Mesenchymal stem cell (in vitro differentiated cells and primary cell): ENCODE results near the gene ZBTB7C.

ENCODE experiments used
- DNase-seq: peaks from one replicate; pipeline ENCODE4 v3.0.0-alpha.2; 2013
- H2AFZ ChIP-seq: one replicate; pipeline ENCODE4 v1.6.1; 2013; ENCODE audit warnings: low read depth, mild to moderate bottlenecking, control low read depth, inconsistent platforms, low read length, moderate library complexity
- H2AK5ac ChIP-seq: 2 replicates; pipeline ENCODE4 v1.6.1; 2013; ENCODE audit warnings: low read length, moderate library complexity, mild to moderate bottlenecking, inconsistent platforms; ENCODE audit not compliant: severe bottlenecking
- H2BK120ac ChIP-seq: one replicate; pipeline ENCODE4 v1.6.1; 2013; ENCODE audit warnings: low read depth, mild to moderate bottlenecking, inconsistent platforms, low read length, moderate library complexity
- H2BK12ac ChIP-seq, 2 experiments: one replicate each; pipeline ENCODE4 v1.6.1; 2013; ENCODE audit warnings: inconsistent platforms in 2 of 2, low read length in 2 of 2, mild to moderate bottlenecking in 2 of 2, moderate library complexity in 2 of 2, control low read depth in 1 of 2
- H2BK15ac ChIP-seq: one replicate; pipeline ENCODE4 v1.6.1; 2013; ENCODE audit warnings: mild to moderate bottlenecking, low read depth, inconsistent platforms; ENCODE audit not compliant: poor library complexity, severe bottlenecking
- H2BK5ac ChIP-seq: 2 replicates; pipeline ENCODE4 v1.6.1; 2013; ENCODE audit warnings: low read depth, mild to moderate bottlenecking, low read length, control low read depth, inconsistent platforms; ENCODE audit not compliant: poor library complexity, severe bottlenecking
- H3K14ac ChIP-seq, 2 experiments: one replicate each; pipeline ENCODE4 v1.6.1; 2013; ENCODE audit warnings: inconsistent platforms in 2 of 2, low read length in 2 of 2, control low read depth in 1 of 2, mild to moderate bottlenecking in 1 of 2, moderate library complexity in 1 of 2
- H3K18ac ChIP-seq, 2 experiments: one replicate each; pipeline ENCODE4 v1.6.1; 2013; ENCODE audit warnings: inconsistent platforms in 2 of 2, low read length in 2 of 2, control low read depth in 1 of 2, low read depth in 1 of 2, mild to moderate bottlenecking in 1 of 2
- H3K23ac ChIP-seq, 2 experiments: one replicate each; pipeline ENCODE4 v1.6.1; 2013; ENCODE audit warnings: inconsistent platforms in 2 of 2, low read length in 2 of 2, mild to moderate bottlenecking in 2 of 2, moderate library complexity in 2 of 2, control low read depth in 1 of 2
- H3K27ac ChIP-seq: 2 replicates; pipeline ENCODE4 v1.5.1; 2013; ENCODE audit warnings: mild to moderate bottlenecking, moderate library complexity, low read length, control low read depth, inconsistent platforms; ENCODE audit not compliant: poor library complexity, severe bottlenecking
- H3K27me3 ChIP-seq, 2 experiments: 2 replicates each; pipeline versions ENCODE4 v1.6.1 to v1.7.0; 2013; ENCODE audit warnings: low read length in 2 of 2, mild to moderate bottlenecking in 2 of 2, moderate library complexity in 2 of 2, control low read depth in 1 of 2, inconsistent platforms in 1 of 2; ENCODE audit not compliant: control insufficient read depth in 1 of 2, insufficient read depth in 1 of 2
- H3K36me3 ChIP-seq, 2 experiments: 2 replicates each; pipeline versions ENCODE4 v1.6.1 to v1.7.0; 2013; ENCODE audit warnings: low read length in 2 of 2, control low read depth in 1 of 2, inconsistent platforms in 1 of 2, low read depth in 1 of 2, mild to moderate bottlenecking in 1 of 2; ENCODE audit not compliant: insufficient read depth in 2 of 2, control insufficient read depth in 1 of 2
- H3K4ac ChIP-seq, 2 experiments: one replicate each; pipeline ENCODE4 v1.6.1; 2013; ENCODE audit warnings: inconsistent platforms in 2 of 2, low read length in 2 of 2, mild to moderate bottlenecking in 2 of 2, moderate library complexity in 2 of 2, control low read depth in 1 of 2, low read depth in 1 of 2
- H3K4me1 ChIP-seq: 2 replicates; pipeline ENCODE4 v1.6.1; 2013; ENCODE audit warnings: low read depth, low read length, control low read depth; ENCODE audit not compliant: control insufficient read depth, insufficient read depth
- H3K4me2 ChIP-seq: 2 replicates; pipeline ENCODE4 v1.6.1; 2013; ENCODE audit warnings: low read length, mild to moderate bottlenecking, inconsistent platforms; ENCODE audit not compliant: poor library complexity, severe bottlenecking
- H3K4me3 ChIP-seq, 2 experiments: 2 replicates each; pipeline versions ENCODE4 v1.5.1 to v1.7.0; 2013; ENCODE audit warnings: low read length in 2 of 2, mild to moderate bottlenecking in 2 of 2, control low read depth in 1 of 2, low read depth in 1 of 2; ENCODE audit not compliant: insufficient read depth in 1 of 2
- H3K79me1 ChIP-seq: replicated peaks from 2 replicates; pipeline ENCODE4 v1.6.1; 2013; ENCODE audit warnings: mild to moderate bottlenecking, control low read depth, low read length, inconsistent platforms; ENCODE audit not compliant: poor library complexity, severe bottlenecking
- H3K9ac ChIP-seq: 2 replicates; pipeline ENCODE4 v1.7.0; 2013; ENCODE audit warnings: mild to moderate bottlenecking, low read length, moderate library complexity
- H3K9me3 ChIP-seq: 2 replicates; pipeline ENCODE4 v1.7.0; 2013; ENCODE audit warnings: mild to moderate bottlenecking, low read length; ENCODE audit not compliant: control insufficient read depth
- H4K8ac ChIP-seq: one replicate; pipeline ENCODE4 v1.6.1; 2013; ENCODE audit warnings: inconsistent platforms, mild to moderate bottlenecking, low read length, moderate library complexity
- H4K91ac ChIP-seq: one replicate; pipeline ENCODE4 v1.6.1; 2013; ENCODE audit warnings: mild to moderate bottlenecking, low read length, inconsistent platforms
- WGBS: methylation state at CpG from one replicate; pipeline ENCODE4 v1.1.7; 2013; ENCODE audit warnings: mixed read lengths; 5-methylcytosine and 5-hydroxymethylcytosine counted together

ZBTB7C gene

GRCh38 chr18:47986620-47987387 is 422.4 kb downstream of the ZBTB7C start:
- Histone ChIP-seq H2BK12ac (no peak overlapping the region), H4K8ac (no peak overlapping the region), H3K79me1 (no peaks in the 10 kb centered on the region), H2AFZ (no peak overlapping the region), H3K4ac (no peak overlapping the region), H3K9me3 (no peaks in the 10 kb centered on the region), H3K9ac (no peak overlapping the region), H3K4me1 (peaks cover 2% of the 10 kb centered on the region), H2BK5ac (no peak overlapping the region), H3K27me3 (peaks cover 0 to 31% of the 10 kb centered on the region in 2 experiments), H3K14ac (no peak overlapping the region), H3K27ac (no peak overlapping the region), H2AK5ac (no peak overlapping the region), H3K23ac (no peak overlapping the region), H3K4me2 (no peak overlapping the region), H3K18ac (no peak overlapping the region), H3K4me3 (no peak overlapping the region), H2BK120ac (no peak overlapping the region), H2BK15ac (no peak overlapping the region), H4K91ac (no peak overlapping the region), H3K36me3 (no peaks in the 10 kb centered on the region)
- 83% methylated on average over 2 of the region's 5 CpGs for WGBS
- DNase-seq, result no peak

GRCh38 chr18:47985866-47986265 is 423.3 kb downstream of the ZBTB7C start:
- H3K79me1 ChIP-seq, result no peaks in the 10 kb centered on the region
- no peak overlapping the region for H3K27ac ChIP-seq
- DNase-seq, result no peak
- no peaks in the 10 kb centered on the region for H3K36me3 ChIP-seq
- WGBS, result 89% methylated on average over 7 of the region's 7 CpGs
- no peak overlapping the region for H3K4me2 ChIP-seq
- H3K23ac ChIP-seq, result no peak overlapping the region
- no peak overlapping the region for H3K9ac ChIP-seq
- no peak overlapping the region for H3K4me3 ChIP-seq
- H4K8ac ChIP-seq, result no peak overlapping the region
- no peak overlapping the region for H2AK5ac ChIP-seq
- no peak overlapping the region for H4K91ac ChIP-seq
- no peak overlapping the region for H2BK5ac ChIP-seq
- no peak overlapping the region for H3K4ac ChIP-seq
- no peak overlapping the region for H2AFZ ChIP-seq
- H3K9me3 ChIP-seq, result no peaks in the 10 kb centered on the region
- H3K27me3 ChIP-seq, result peaks cover 0 to 29% of the 10 kb centered on the region in 2 experiments
- no peak overlapping the region for H3K14ac ChIP-seq
- peaks cover 2% of the 10 kb centered on the region for H3K4me1 ChIP-seq
- no peak overlapping the region for H2BK15ac ChIP-seq
- no peak overlapping the region for H3K18ac ChIP-seq
- no peak overlapping the region for H2BK12ac ChIP-seq
- no peak overlapping the region for H2BK120ac ChIP-seq

- Histone ChIP-seq H2BK15ac (no peak overlapping the region), H4K91ac (no peak overlapping the region), H4K8ac (no peak overlapping the region), H3K9me3 (no peaks in the 10 kb centered on the region), H3K18ac (no peak overlapping the region), H2AK5ac (no peak overlapping the region), H3K27me3 (peaks cover 0 to 27% of the 10 kb centered on the region in 2 experiments), H3K27ac (no peak overlapping the region), H3K79me1 (no peaks in the 10 kb centered on the region), H3K14ac (no peak overlapping the region), H2BK120ac (no peak overlapping the region), H2BK5ac (no peak overlapping the region), H2AFZ (no peak overlapping the region), H3K36me3 (no peaks in the 10 kb centered on the region), H3K23ac (no peak overlapping the region), H2BK12ac (no peak overlapping the region), H3K4ac (no peak overlapping the region), H3K9ac (no peak overlapping the region), H3K4me2 (no peak overlapping the region), H3K4me1 (peaks cover 2% of the 10 kb centered on the region), H3K4me3 (no peak overlapping the region)
- WGBS, result 84% methylated on average over 3 of the region's 4 CpGs
- DNase-seq, result no peak
Observed at GRCh38 chr18:47984991-47985390, 424.2 kb downstream of the ZBTB7C start.

GRCh38 chr18:47983946-47984345 is 425.2 kb downstream of the ZBTB7C start:
- Histone ChIP-seq H3K36me3 (no peaks in the 10 kb centered on the region), H4K8ac (no peak overlapping the region), H2AFZ (no peak overlapping the region), H4K91ac (no peak overlapping the region), H3K23ac (no peak overlapping the region), H2AK5ac (no peak overlapping the region), H2BK15ac (no peak overlapping the region), H3K18ac (no peak overlapping the region), H3K4ac (no peak overlapping the region), H3K14ac (no peak overlapping the region), H2BK5ac (no peak overlapping the region), H2BK12ac (no peak overlapping the region), H3K27ac (no peak overlapping the region), H3K9me3 (no peaks in the 10 kb centered on the region), H3K79me1 (no peaks in the 10 kb centered on the region), H3K4me3 (no peak overlapping the region), H3K9ac (no peak overlapping the region), H3K27me3 (peaks cover 0 to 27% of the 10 kb centered on the region in 2 experiments), H3K4me2 (no peak overlapping the region), H2BK120ac (no peak overlapping the region), H3K4me1 (no peaks in the 10 kb centered on the region)
- 57% methylated on average over 6 of the region's 6 CpGs for WGBS
- DNase-seq, result no peak
